GM23338 (cell line): ENCODE results near the gene MTHFR. TPM values are rescaled to one million over a fixed set of nuclear protein-coding genes. Genes with fewer than 3 reads are reported as not detected.

Source experiments
- ATAC-seq: fragments of 200-7000 bp; cut with Tn5 transposase; 3 replicates; pipeline ENCODE4 v1.9.1; 2020
- DNase-seq: peaks from one replicate; pipeline ENCODE4 v3.0.0-alpha.2; 2015; ENCODE audit warnings: low spot score
- H2AFZ ChIP-seq: fragments of 200-600 bp; sonication (generic); 2 replicates; pipeline ENCODE4 v1.8.0; 2016; ENCODE audit warnings: antibody characterized with exemption, mild to moderate bottlenecking, moderate library complexity
- H3F3A ChIP-seq: fragments of 200-600 bp; sonication (generic); replicated peaks from 2 replicates; pipeline ENCODE4 v1.8.0; 2017; ENCODE audit warnings: antibody characterized with exemption, mixed run types, low read depth
- H3K27ac ChIP-seq: fragments of 200-600 bp; sonication (generic); 2 replicates; pipeline ENCODE4 v1.6.1; 2016; ENCODE audit warnings: low read depth
- H3K27me3 ChIP-seq: fragments of 200-600 bp; sonication (generic); 2 replicates; pipeline ENCODE4 v1.8.0; 2016; ENCODE audit warnings: mild to moderate bottlenecking, mixed run types, moderate library complexity; ENCODE audit not compliant: insufficient read depth
- H3K36me3 ChIP-seq: fragments of 200-600 bp; sonication (generic); 2 replicates; pipeline ENCODE4 v1.8.0; 2016; ENCODE audit warnings: mild to moderate bottlenecking; ENCODE audit not compliant: insufficient read depth
- H3K4me1 ChIP-seq: fragments of 200-600 bp; sonication (generic); 2 replicates; pipeline ENCODE4 v1.8.0; 2016; ENCODE audit warnings: mild to moderate bottlenecking, moderate library complexity; ENCODE audit not compliant: insufficient read depth
- H3K4me2 ChIP-seq: fragments of 200-600 bp; sonication (generic); 2 replicates; pipeline ENCODE4 v1.7.1; 2017; ENCODE audit warnings: mixed run types
- H3K4me3 ChIP-seq: fragments of 200-600 bp; sonication (generic); 2 replicates; pipeline ENCODE4 v1.6.1; 2016; ENCODE audit warnings: mixed run types
- H3K79me2 ChIP-seq: fragments of 200-600 bp; sonication (generic); replicated peaks from 2 replicates; pipeline ENCODE4 v1.8.0; 2017; ENCODE audit warnings: mild to moderate bottlenecking; ENCODE audit not compliant: insufficient read depth
- H3K9me2 ChIP-seq: fragments of 200-600 bp; sonication (generic); 2 replicates; pipeline ENCODE4 v1.8.0; 2017; ENCODE audit not compliant: insufficient read depth
- H4K20me1 ChIP-seq: fragments of 200-600 bp; sonication (generic); replicated peaks from 2 replicates; pipeline ENCODE4 v1.8.0; 2017; ENCODE audit warnings: mild to moderate bottlenecking; ENCODE audit not compliant: insufficient read depth
- H3K27ac Mint-ChIP-seq: 2 replicates; pipeline ENCODE4 v1.8.0; 2020; ENCODE audit warnings: inconsistent platforms, mild to moderate bottlenecking, moderate library complexity, mixed read lengths
- H3K27me3 Mint-ChIP-seq: 3 replicates; pipeline ENCODE4 v1.8.0; 2022; ENCODE audit warnings: low read depth, mild to moderate bottlenecking, moderate library complexity, mixed read lengths, inconsistent platforms; ENCODE audit not compliant: insufficient read depth, poor library complexity
- H3K36me3 Mint-ChIP-seq: 3 replicates; pipeline ENCODE4 v1.8.0; 2021; ENCODE audit warnings: low read depth, mild to moderate bottlenecking, inconsistent platforms, moderate library complexity, mixed read lengths
- H3K4me1 Mint-ChIP-seq: 3 replicates; pipeline ENCODE4 v1.8.0; 2020; ENCODE audit warnings: mild to moderate bottlenecking, inconsistent platforms, mixed read lengths
- H3K4me3 Mint-ChIP-seq: 3 replicates; pipeline ENCODE4 v1.8.0; 2021; ENCODE audit warnings: moderate library complexity, mild to moderate bottlenecking, inconsistent platforms, mixed read lengths
- H3K9me3 Mint-ChIP-seq: 3 replicates; pipeline ENCODE4 v1.8.0; 2020; ENCODE audit warnings: moderate library complexity, mild to moderate bottlenecking, inconsistent platforms, mixed read lengths
- CREB1 ChIP-seq: fragments of 250-450 bp; sonication (Bioruptor Pico); IDR thresholded peaks from 2 replicates; pipeline ENCODE4 v1.5.0; 2020; ENCODE audit warnings: low read depth, mild to moderate bottlenecking, moderate library complexity
- EZH2 ChIP-seq: fragments of 200-600 bp; sonication (generic); IDR thresholded peaks from one replicate; pipeline ENCODE4 v1.8.0; 2017; ENCODE audit warnings: antibody characterized with exemption, mild to moderate bottlenecking, low read depth; ENCODE audit not compliant: unreplicated experiment
- JUNB ChIP-seq: IDR thresholded peaks from one replicate; pipeline ENCODE4 v1.6.1; 2016; ENCODE audit warnings: antibody characterized with exemption; ENCODE audit not compliant: unreplicated experiment
- NANOG ChIP-seq: IDR thresholded peaks from 2 replicates; pipeline ENCODE4 v1.6.1; 2016; ENCODE audit warnings: antibody characterized with exemption, borderline replicate concordance
- STAT1 ChIP-seq: IDR thresholded peaks from one replicate; pipeline ENCODE4 v1.6.1; 2016; ENCODE audit warnings: antibody characterized with exemption; ENCODE audit not compliant: unreplicated experiment
- ZNF114 ChIP-seq: fragments of 250-450 bp; sonication (Bioruptor Pico); IDR thresholded peaks from 2 replicates; pipeline ENCODE4 v1.5.0; 2020; ENCODE audit warnings: mild to moderate bottlenecking, moderate library complexity
- ZNF331 ChIP-seq: fragments of 250-450 bp; sonication (Bioruptor Pico); IDR thresholded peaks from 2 replicates; pipeline ENCODE4 v1.5.0; 2020; ENCODE audit warnings: low read depth, mild to moderate bottlenecking, moderate library complexity
- polyA plus RNA-seq: library from polyadenylated mRNA; unstranded; fragments of >200 nt; fragmentation: Nextera tagmentation; extraction: Ambion mirVana; gene quantifications from 2 replicates; pipeline ENCODE4 v1.2.1, GENCODE V29; 2016
- total RNA-seq: library from RNA; depleted of rRNA; stranded (reverse); fragments of >200 nt; shearing (Covaris generic); gene quantifications from 2 replicates; pipeline ENCODE4 v1.2.3, GENCODE V29; 2014
- TF ChIP-seq, protein P1 (sequence below): IDR thresholded peaks from 2 replicates; pipeline ENCODE4 v1.6.1; 2016; ENCODE audit warnings: antibody characterized with exemption
- TF ChIP-seq, protein P2 (sequence below), 2 experiments: fragments of 200-600 bp in 1 of 2; sonication (generic) in 1 of 2; conservative IDR thresholded peaks; 2 replicates each; pipeline versions ENCODE4 v1.5.1 to v1.6.1; 2016 to 2017; ENCODE audit warnings: antibody characterized with exemption in 2 of 2, low read depth in 2 of 2, mild to moderate bottlenecking in 2 of 2, moderate library complexity in 1 of 2
- TF ChIP-seq, protein P3 (sequence below): fragments of 250-450 bp; sonication (Bioruptor Pico); IDR thresholded peaks from 2 replicates; pipeline ENCODE4 v1.5.0; 2020; ENCODE audit warnings: mild to moderate bottlenecking, moderate library complexity

MTHFR gene
- total and polyA plus RNA-seq, 2 experiments from 2014 or later = 6.9 to 21.6 TPM

DNA sequence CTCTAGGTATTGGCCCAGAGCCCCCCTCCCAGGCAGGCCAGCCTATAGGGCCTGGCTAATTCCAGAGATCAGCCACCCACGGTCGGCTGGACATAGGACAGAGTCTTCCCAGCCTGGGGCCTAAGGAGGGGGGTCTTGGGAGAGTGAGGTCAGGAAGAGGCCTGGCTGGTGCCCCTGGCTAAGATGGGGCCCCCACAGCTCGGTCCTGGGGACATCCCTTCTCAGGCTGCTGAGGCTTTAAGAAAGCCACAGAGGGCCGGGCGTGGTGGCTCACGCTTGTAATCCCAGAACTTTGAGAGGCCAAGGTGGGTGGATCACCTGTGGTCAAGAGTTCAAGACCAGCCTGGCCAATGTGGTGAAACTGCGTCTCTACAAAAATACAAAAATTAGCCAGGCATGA lies 41.2 kb downstream of the MTHFR start:
- Mint-ChIP-seq H3K4me1 (peaks cover 14% of the 10 kb centered on the region), H3K36me3 (no peaks in the 10 kb centered on the region), H3K27ac (no peak overlapping the region), H3K4me3 (no peak overlapping the region), H3K27me3 (peaks cover 41% of the 10 kb centered on the region), H3K9me3 (peaks cover 3% of the 10 kb centered on the region; the same call in 1 of the 3 replicates)
- no peak overlapping the region for H3K4me2 ChIP-seq
- no peak overlapping the region for H2AFZ ChIP-seq
- peaks cover 5% of the 10 kb centered on the region; the same call in 1 of the 2 replicates for H3K4me1 ChIP-seq
- DNase-seq = no peak
- peaks cover 31% of the 10 kb centered on the region for H3K27me3 ChIP-seq
- no peak overlapping the region for H3K4me3 ChIP-seq
- no peaks in the 10 kb centered on the region for H3K36me3 ChIP-seq
- H3K79me2 ChIP-seq = no peaks in the 10 kb centered on the region
- H3K27ac ChIP-seq = no peak overlapping the region
- no peak for ATAC-seq
- H4K20me1 ChIP-seq = no peaks in the 10 kb centered on the region
- no peaks in the 10 kb centered on the region for H3K9me2 ChIP-seq
- H3F3A ChIP-seq = peaks cover 5% of the 10 kb centered on the region; the same call in 1 of the 2 replicates
- no peak for TF ChIP-seq NANOG
- TF ChIP-seq STAT1 = no peak
- TF ChIP-seq CREB1 (CRISPR knock-in tag) = no peak
- TF ChIP-seq, protein P1, sequence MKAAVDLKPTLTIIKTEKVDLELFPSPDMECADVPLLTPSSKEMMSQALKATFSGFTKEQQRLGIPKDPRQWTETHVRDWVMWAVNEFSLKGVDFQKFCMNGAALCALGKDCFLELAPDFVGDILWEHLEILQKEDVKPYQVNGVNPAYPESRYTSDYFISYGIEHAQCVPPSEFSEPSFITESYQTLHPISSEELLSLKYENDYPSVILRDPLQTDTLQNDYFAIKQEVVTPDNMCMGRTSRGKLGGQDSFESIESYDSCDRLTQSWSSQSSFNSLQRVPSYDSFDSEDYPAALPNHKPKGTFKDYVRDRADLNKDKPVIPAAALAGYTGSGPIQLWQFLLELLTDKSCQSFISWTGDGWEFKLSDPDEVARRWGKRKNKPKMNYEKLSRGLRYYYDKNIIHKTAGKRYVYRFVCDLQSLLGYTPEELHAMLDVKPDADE = no peak
- TF ChIP-seq ZNF331 (CRISPR knock-in tag) = no peak

DNA sequence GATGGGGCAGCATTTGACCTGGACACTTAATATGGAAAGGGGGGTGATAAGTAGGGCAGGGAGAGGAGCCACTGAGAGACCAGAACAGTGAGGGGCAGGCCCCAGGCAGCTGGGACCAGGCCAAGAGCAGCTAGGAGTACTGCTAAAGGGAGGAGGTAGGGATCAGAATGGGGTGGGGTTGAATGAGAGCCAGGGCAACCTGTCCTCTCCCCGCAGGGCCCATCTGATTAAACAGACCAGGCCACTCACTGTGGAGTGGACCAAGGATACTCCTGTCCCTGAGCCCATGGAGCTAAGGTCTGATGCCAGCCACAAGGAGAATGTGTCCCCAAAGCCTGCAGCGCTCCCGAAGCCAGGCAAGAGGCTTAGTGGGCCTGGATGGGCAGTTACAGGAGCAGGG lies 41.6 kb downstream of the MTHFR start:
- Mint-ChIP-seq H3K27me3 (peaks cover 41% of the 10 kb centered on the region), H3K4me1 (peaks cover 14% of the 10 kb centered on the region), H3K27ac (no peak overlapping the region), H3K36me3 (no peaks in the 10 kb centered on the region), H3K4me3 (no peak overlapping the region), H3K9me3 (peaks cover 3% of the 10 kb centered on the region; the same call in 1 of the 3 replicates)
- Histone ChIP-seq H3K4me1 (peaks cover 5% of the 10 kb centered on the region; the same call in 1 of the 2 replicates), H3F3A (peaks cover 5% of the 10 kb centered on the region; the same call in 1 of the 2 replicates), H2AFZ (no peak overlapping the region), H3K4me2 (no peak overlapping the region), H3K9me2 (no peaks in the 10 kb centered on the region), H3K27me3 (peaks cover 31% of the 10 kb centered on the region), H3K36me3 (no peaks in the 10 kb centered on the region), H3K27ac (no peak overlapping the region), H4K20me1 (no peaks in the 10 kb centered on the region), H3K4me3 (no peak overlapping the region), H3K79me2 (no peaks in the 10 kb centered on the region)
- ATAC-seq = no peak
- no peak for DNase-seq
- TF ChIP-seq, protein P2, sequence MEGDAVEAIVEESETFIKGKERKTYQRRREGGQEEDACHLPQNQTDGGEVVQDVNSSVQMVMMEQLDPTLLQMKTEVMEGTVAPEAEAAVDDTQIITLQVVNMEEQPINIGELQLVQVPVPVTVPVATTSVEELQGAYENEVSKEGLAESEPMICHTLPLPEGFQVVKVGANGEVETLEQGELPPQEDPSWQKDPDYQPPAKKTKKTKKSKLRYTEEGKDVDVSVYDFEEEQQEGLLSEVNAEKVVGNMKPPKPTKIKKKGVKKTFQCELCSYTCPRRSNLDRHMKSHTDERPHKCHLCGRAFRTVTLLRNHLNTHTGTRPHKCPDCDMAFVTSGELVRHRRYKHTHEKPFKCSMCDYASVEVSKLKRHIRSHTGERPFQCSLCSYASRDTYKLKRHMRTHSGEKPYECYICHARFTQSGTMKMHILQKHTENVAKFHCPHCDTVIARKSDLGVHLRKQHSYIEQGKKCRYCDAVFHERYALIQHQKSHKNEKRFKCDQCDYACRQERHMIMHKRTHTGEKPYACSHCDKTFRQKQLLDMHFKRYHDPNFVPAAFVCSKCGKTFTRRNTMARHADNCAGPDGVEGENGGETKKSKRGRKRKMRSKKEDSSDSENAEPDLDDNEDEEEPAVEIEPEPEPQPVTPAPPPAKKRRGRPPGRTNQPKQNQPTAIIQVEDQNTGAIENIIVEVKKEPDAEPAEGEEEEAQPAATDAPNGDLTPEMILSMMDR (conservative IDR thresholded peaks at IDR 0.05; ENCODE audit: low read depth in 2 of 2) = no peak
- TF ChIP-seq CREB1 (CRISPR knock-in tag) (no peak), ZNF331 (CRISPR knock-in tag) (no peak), EZH2 (no peak), STAT1 (no peak), NANOG (no peak), JUNB (no peak), ZNF114 (CRISPR knock-in tag) (no peak)
- TF ChIP-seq, protein P3, sequence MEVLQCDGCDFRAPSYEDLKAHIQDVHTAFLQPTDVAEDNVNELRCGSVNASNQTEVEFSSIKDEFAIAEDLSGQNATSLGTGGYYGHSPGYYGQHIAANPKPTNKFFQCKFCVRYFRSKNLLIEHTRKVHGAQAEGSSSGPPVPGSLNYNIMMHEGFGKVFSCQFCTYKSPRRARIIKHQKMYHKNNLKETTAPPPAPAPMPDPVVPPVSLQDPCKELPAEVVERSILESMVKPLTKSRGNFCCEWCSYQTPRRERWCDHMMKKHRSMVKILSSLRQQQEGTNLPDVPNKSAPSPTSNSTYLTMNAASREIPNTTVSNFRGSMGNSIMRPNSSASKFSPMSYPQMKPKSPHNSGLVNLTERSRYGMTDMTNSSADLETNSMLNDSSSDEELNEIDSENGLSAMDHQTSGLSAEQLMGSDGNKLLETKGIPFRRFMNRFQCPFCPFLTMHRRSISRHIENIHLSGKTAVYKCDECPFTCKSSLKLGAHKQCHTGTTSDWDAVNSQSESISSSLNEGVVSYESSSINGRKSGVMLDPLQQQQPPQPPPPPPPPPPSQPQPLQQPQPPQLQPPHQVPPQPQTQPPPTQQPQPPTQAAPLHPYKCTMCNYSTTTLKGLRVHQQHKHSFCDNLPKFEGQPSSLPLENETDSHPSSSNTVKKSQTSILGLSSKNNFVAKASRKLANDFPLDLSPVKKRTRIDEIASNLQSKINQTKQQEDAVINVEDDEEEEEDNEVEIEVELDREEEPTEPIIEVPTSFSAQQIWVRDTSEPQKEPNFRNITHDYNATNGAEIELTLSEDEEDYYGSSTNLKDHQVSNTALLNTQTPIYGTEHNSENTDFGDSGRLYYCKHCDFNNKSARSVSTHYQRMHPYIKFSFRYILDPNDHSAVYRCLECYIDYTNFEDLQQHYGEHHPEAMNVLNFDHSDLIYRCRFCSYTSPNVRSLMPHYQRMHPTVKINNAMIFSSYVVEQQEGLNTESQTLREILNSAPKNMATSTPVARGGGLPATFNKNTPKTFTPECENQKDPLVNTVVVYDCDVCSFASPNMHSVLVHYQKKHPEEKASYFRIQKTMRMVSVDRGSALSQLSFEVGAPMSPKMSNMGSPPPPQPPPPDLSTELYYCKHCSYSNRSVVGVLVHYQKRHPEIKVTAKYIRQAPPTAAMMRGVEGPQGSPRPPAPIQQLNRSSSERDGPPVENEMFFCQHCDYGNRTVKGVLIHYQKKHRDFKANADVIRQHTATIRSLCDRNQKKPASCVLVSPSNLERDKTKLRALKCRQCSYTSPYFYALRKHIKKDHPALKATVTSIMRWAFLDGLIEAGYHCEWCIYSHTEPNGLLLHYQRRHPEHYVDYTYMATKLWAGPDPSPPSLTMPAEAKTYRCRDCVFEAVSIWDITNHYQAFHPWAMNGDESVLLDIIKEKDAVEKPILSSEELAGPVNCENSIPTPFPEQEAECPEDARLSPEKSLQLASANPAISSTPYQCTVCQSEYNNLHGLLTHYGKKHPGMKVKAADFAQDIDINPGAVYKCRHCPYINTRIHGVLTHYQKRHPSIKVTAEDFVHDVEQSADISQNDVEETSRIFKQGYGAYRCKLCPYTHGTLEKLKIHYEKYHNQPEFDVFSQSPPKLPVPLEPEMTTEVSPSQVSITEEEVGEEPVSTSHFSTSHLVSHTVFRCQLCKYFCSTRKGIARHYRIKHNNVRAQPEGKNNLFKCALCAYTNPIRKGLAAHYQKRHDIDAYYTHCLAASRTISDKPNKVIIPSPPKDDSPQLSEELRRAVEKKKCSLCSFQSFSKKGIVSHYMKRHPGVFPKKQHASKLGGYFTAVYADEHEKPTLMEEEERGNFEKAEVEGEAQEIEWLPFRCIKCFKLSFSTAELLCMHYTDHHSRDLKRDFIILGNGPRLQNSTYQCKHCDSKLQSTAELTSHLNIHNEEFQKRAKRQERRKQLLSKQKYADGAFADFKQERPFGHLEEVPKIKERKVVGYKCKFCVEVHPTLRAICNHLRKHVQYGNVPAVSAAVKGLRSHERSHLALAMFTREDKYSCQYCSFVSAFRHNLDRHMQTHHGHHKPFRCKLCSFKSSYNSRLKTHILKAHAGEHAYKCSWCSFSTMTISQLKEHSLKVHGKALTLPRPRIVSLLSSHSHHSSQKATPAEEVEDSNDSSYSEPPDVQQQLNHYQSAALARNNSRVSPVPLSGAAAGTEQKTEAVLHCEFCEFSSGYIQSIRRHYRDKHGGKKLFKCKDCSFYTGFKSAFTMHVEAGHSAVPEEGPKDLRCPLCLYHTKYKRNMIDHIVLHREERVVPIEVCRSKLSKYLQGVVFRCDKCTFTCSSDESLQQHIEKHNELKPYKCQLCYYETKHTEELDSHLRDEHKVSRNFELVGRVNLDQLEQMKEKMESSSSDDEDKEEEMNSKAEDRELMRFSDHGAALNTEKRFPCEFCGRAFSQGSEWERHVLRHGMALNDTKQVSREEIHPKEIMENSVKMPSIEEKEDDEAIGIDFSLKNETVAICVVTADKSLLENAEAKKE = no peak
